Vagina (tissue), 2 donors: ENCODE results near the gene PRRT1. TPM values are rescaled to one million over a fixed set of nuclear protein-coding genes. Genes with fewer than 3 reads are reported as not detected.

ENCODE experiments used
- DNase-seq, 2 donors: peaks; one replicate each; pipeline ENCODE4 v3.0.0-alpha.2; 2017; ENCODE audit errors: extremely low spot score in 2 of 2
- H3K27ac ChIP-seq: fragments of 200-600 bp; sonication (generic); one replicate; pipeline ENCODE4 v1.5.1; 2019
- H3K27me3 ChIP-seq: fragments of 200-600 bp; sonication (generic); one replicate; pipeline ENCODE4 v1.5.1; 2019
- H3K36me3 ChIP-seq, 2 donors: fragments of 200-600 bp; sonication (generic); one replicate each; pipeline ENCODE4 v1.5.1; 2017 to 2019
- H3K4me1 ChIP-seq: fragments of 200-600 bp; sonication (generic); one replicate; pipeline ENCODE4 v1.5.1; 2019
- H3K4me3 ChIP-seq, 2 donors: fragments of 200-600 bp; sonication (generic); 1 replicate in 1 of 2; 2 replicates in 1 of 2; pipeline ENCODE4 v1.5.1; 2016 to 2019
- H3K9me3 ChIP-seq: fragments of 200-600 bp; sonication (generic); one replicate; pipeline ENCODE4 v1.5.1; 2019
- CTCF ChIP-seq, 3 experiments: fragments of 450-650 bp in 2 of 3; fragments of 200-600 bp in 1 of 3; sonication (generic) in 1 of 3; IDR thresholded peaks; one replicate each; pipeline ENCODE4 v1.5.1; 2017 to 2019; ENCODE audit warnings: antibody characterized with exemption in 3 of 3, mild to moderate bottlenecking in 2 of 3, moderate library complexity in 2 of 3
- POLR2A ChIP-seq, 2 donors: fragments of 450-650 bp; IDR thresholded peaks; one replicate each; pipeline ENCODE4 v1.6.1; 2017; ENCODE audit warnings: antibody characterized with exemption in 2 of 2, mild to moderate bottlenecking in 2 of 2, moderate library complexity in 2 of 2
- POLR2AphosphoS5 ChIP-seq, 2 donors: sonication (generic); formaldehyde crosslinking; IDR thresholded peaks; one replicate each; pipeline ENCODE4 v1.9.0; 2017; ENCODE audit warnings: antibody characterized with exemption in 2 of 2, mild to moderate bottlenecking in 2 of 2, low read depth in 1 of 2; ENCODE audit not compliant: insufficient read depth in 1 of 2
- intact Hi-C: fragments of 100-400 bp; cut with DNase I; formaldehyde crosslinking; loops from one replicate; pipeline ENCODE4 v1.15.1; 2023
- total RNA-seq: library from RNA; depleted of rRNA; stranded (reverse); fragments of >200 nt; gene quantifications from one replicate; pipeline ENCODE4 v1.2.3, GENCODE V29; 2016

PRRT1 gene
- total RNA-seq, 1 donor from 2014 or later = 8.8 TPM

DNA sequence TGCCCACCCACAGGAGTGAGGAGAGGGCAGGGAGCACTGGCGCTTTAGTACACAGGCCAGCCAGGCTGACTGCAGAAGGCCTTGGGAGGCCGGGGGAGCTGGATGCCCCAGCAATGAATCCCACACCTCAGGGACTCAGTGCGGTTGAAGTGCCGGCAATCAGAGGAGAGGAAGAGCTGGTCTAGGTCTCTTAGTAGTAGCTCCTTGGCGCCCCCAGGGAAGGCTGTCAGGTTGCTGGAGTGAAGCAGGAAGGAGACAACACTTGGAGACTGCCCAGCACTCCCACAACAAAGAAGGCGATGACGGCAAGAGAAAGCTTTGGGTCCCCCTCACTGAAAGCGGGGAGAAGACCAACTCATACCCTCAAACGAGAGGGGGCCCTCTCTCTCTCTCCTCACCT is 34.3 kb downstream of the PRRT1 start:
- intact Hi-C loops = loop anchor here (5.0 kb wide), 2 partner anchors 35 to 80 kb away; partner anchors contain the start of genes PPT2 and PRRT1
- peaks cover 0 to 56% of the 10 kb centered on the region in 2 donors for H3K36me3 ChIP-seq

GRCh38 chr6:32116674-32117073 is 35.1 kb downstream of the PRRT1 start:
- Histone ChIP-seq H3K4me3 (no peak overlapping the region), H3K9me3 (no peaks in the 10 kb centered on the region), H3K4me1 (peaks cover 38% of the 10 kb centered on the region), H3K27ac (no peak overlapping the region), H3K36me3 (peaks cover 0 to 51% of the 10 kb centered on the region in 2 donors), H3K27me3 (no peaks in the 10 kb centered on the region)
- DNase-seq = no peak
- intact Hi-C loops = loop anchor here (5.0 kb wide), 2 partner anchors 36 to 81 kb away; partner anchors contain the start of genes PPT2 and PRRT1
- no peak for TF ChIP-seq POLR2AphosphoS5 (IDR thresholded peaks at IDR 0.05; ENCODE audit: insufficient read depth in 1 of 2, low read depth in 1 of 2)
- TF ChIP-seq CTCF (IDR thresholded peaks at IDR 0.05) = no peak
- no peak for TF ChIP-seq POLR2A (IDR thresholded peaks at IDR 0.05)

More for the DNA sequence above, 34.3 kb downstream of the PRRT1 start:
- TF ChIP-seq POLR2AphosphoS5 (IDR thresholded peaks at IDR 0.05; ENCODE audit: insufficient read depth in 1 of 2, low read depth in 1 of 2) = no peak
- TF ChIP-seq CTCF (IDR thresholded peaks at IDR 0.05) = no peak
- TF ChIP-seq POLR2A (IDR thresholded peaks at IDR 0.05) = no peak
- peaks cover 31% of the 10 kb centered on the region for H3K4me1 ChIP-seq
- H3K9me3 ChIP-seq = no peaks in the 10 kb centered on the region
- H3K27ac ChIP-seq = no peak overlapping the region
- DNase-seq = no peak
- no peak overlapping the region for H3K4me3 ChIP-seq
- no peaks in the 10 kb centered on the region for H3K27me3 ChIP-seq

DNA sequence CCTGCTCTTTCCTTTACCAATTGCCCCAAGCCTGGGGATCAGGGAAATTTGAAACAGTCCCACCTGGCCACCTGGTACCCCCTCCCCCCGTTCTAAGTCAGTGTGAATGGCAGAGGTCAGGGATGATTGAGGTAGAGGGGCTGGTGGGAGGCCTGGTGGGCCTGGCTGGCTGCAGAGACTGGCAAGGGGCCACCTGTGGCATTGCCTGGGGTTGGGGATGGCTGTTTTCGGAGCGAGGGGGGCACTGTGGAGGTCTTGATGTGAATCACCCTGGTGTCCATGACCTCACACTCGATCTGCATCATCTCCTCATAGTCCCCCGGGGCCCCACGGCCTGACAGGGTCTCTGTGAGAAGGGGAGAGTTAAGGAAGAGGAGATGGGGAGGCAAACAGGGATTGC is 36.1 kb downstream of the PRRT1 start:
- peak overlapping the region; percentile 94 for H3K27ac ChIP-seq
- no peak for TF ChIP-seq POLR2A (IDR thresholded peaks at IDR 0.05)
- TF ChIP-seq CTCF (IDR thresholded peaks at IDR 0.05) = no peak
- no peak for TF ChIP-seq POLR2AphosphoS5 (IDR thresholded peaks at IDR 0.05; ENCODE audit: insufficient read depth in 1 of 2, low read depth in 1 of 2)
- peaks cover 0 to 41% of the 10 kb centered on the region in 2 donors for H3K36me3 ChIP-seq
- no peaks in the 10 kb centered on the region for H3K27me3 ChIP-seq
- H3K4me3 ChIP-seq = no peak overlapping the region
- intact Hi-C loops = loop anchor here (5.0 kb wide), 2 partner anchors 37 to 82 kb away; partner anchors contain the start of genes PPT2 and PRRT1
- no peak for DNase-seq
- peaks cover 49% of the 10 kb centered on the region for H3K4me1 ChIP-seq
- H3K9me3 ChIP-seq = no peaks in the 10 kb centered on the region

DNA sequence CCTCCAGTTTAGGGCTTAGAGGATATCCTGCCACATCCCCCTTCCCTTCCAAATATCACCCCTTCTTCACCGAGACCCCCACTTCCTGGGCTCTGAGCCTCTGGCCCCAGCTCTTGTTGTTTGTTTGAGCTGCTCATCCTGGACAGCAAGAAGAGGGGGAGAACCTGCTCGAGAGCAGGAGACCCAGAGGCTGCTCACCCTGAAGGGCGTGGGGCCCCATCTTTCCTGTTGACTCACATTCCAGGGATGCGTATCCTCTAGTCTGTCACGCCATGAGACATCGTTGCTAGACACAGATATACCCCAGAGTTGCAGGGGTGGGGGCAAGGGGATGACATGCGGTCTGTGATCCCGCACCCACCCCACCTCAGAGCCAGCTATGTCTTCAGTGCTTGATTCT is 36.9 kb downstream of the PRRT1 start:
- peaks cover 0 to 32% of the 10 kb centered on the region in 2 donors for H3K36me3 ChIP-seq
- peaks cover 57% of the 10 kb centered on the region for H3K4me1 ChIP-seq

More for the DNA sequence above, 36.9 kb downstream of the PRRT1 start:
- Histone ChIP-seq H3K4me3 (no peak overlapping the region), H3K9me3 (no peaks in the 10 kb centered on the region), H3K27ac (peak overlapping the region; percentile 94), H3K27me3 (no peaks in the 10 kb centered on the region)
- DNase-seq = peak in 1 of 2 donors; percentile 88
- intact Hi-C loops = loop anchor here (5.0 kb wide), 2 partner anchors 38 to 83 kb away; partner anchors contain the start of genes PPT2 and PRRT1
- no peak for TF ChIP-seq POLR2AphosphoS5 (IDR thresholded peaks at IDR 0.05; ENCODE audit: insufficient read depth in 1 of 2, low read depth in 1 of 2)
- TF ChIP-seq POLR2A (IDR thresholded peaks at IDR 0.05) = no peak
- TF ChIP-seq CTCF (IDR thresholded peaks at IDR 0.05) = no peak
